ENCODE data around the gene RPTOR.
"Not testable (repeated sequence)": the region's sequence is repeated elsewhere in the genome, so short reads cannot be mapped to it uniquely, and the experiment has no call there.

The RPTOR gene

DNA sequence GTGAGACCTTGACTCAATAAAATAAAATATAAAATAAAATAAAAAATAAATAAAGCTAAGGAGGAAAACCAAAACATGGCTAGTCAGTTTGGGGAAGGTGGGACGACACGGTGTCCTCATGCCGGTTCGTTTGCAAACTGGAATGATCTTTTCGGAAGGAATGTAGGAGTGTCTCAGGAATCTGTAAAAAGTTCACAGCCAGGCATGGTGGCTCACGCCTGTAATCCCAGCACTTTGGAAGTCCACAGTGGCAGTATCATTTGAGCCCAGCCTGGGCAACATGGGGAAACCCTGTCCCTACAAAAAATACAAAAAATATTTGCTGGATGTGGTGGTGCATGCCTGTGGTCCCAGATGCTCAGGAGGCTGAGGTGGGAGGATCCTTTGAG lies 14.7 kb upstream of the RPTOR start:
- DNase-seq (ENCODE audit: low read depth), result no peak
- TF ChIP-seq, protein P1, sequence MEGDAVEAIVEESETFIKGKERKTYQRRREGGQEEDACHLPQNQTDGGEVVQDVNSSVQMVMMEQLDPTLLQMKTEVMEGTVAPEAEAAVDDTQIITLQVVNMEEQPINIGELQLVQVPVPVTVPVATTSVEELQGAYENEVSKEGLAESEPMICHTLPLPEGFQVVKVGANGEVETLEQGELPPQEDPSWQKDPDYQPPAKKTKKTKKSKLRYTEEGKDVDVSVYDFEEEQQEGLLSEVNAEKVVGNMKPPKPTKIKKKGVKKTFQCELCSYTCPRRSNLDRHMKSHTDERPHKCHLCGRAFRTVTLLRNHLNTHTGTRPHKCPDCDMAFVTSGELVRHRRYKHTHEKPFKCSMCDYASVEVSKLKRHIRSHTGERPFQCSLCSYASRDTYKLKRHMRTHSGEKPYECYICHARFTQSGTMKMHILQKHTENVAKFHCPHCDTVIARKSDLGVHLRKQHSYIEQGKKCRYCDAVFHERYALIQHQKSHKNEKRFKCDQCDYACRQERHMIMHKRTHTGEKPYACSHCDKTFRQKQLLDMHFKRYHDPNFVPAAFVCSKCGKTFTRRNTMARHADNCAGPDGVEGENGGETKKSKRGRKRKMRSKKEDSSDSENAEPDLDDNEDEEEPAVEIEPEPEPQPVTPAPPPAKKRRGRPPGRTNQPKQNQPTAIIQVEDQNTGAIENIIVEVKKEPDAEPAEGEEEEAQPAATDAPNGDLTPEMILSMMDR (IDR thresholded peaks at IDR 0.05; ENCODE audit: low read depth, low read length, missing control alignments), result no peak
- no peak overlapping the region for H3K4me3 ChIP-seq (ENCODE audit: low read depth, low read length)

DNA sequence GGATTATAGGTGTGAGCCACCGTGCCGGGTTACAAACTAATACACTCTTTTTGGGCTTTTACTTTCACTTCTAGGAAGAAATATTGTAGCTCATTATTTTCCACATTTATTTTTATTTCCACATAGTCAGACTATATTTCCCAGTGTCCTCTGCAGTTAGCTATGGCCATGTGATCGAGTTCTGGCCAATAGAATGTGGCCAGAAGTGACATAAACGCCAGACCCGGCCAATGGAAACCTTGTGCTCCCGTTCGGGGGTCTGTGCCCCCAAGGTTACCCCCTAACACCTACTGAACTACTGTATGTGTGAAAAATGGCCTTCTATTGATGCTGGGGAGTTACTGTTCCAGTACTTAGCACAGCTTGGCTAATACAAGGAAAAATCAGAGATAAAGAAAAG lies 13.2 kb upstream of the RPTOR start:
- no peak for DNase-seq (ENCODE audit: low read depth)
- H3K4me3 ChIP-seq (ENCODE audit: low read depth, low read length), result no peak overlapping the region
- TF ChIP-seq, protein P1 (IDR thresholded peaks at IDR 0.05; ENCODE audit: low read depth, low read length, missing control alignments), result no peak

GRCh38 chr17:80537386-80537785 lies 7.3 kb upstream of the RPTOR start:
- not testable (repeated sequence) for DNase-seq (ENCODE audit: low read depth); H3K4me3 ChIP-seq (ENCODE audit: low read depth, low read length)

DNA sequence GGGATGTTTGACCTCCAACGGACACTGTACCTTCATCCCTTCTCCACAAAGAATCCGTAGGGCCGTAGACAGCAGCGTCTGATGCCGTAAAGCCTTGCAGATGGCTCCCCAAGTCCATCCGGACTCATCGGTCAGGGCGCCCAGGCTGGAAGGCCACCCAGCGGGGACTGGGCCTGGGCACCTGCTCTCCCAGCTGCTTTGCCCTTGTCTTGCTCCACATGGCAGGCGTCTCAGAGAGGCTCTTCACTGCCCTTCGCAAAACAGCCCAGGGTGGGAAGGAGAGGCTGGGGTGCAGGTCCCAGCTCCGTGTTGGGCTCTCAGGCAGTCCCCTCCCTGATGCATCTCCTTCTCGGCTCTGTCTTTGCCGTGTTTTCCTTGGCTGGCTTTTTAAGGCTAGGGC lies 6.2 kb upstream of the RPTOR start:
- H3K4me3 ChIP-seq (ENCODE audit: low read depth, low read length), result no peak overlapping the region
- TF ChIP-seq, protein P1 (IDR thresholded peaks at IDR 0.05; ENCODE audit: low read depth, low read length, missing control alignments), result no peak
- no peak for DNase-seq (ENCODE audit: low read depth)

GRCh38 chr17:80539022-80539641 lies 5.5 kb upstream of the RPTOR start:
- no peak for DNase-seq (ENCODE audit: low read depth)
- TF ChIP-seq, protein P1 (IDR thresholded peaks at IDR 0.05; ENCODE audit: low read depth, low read length, missing control alignments), result no peak
- H3K4me3 ChIP-seq (ENCODE audit: low read depth, low read length), result no peak overlapping the region

GRCh38 chr17:80545499-80545826 lies 825 bp downstream of the RPTOR start:
- TF ChIP-seq, protein P1 (IDR thresholded peaks at IDR 0.05; ENCODE audit: low read depth, low read length, missing control alignments), result no peak
- peak overlapping the region; percentile 91 for H3K4me3 ChIP-seq (ENCODE audit: low read depth, low read length)
- no peak for DNase-seq (ENCODE audit: low read depth)

GRCh38 chr17:80546267-80546666 lies 1.6 kb downstream of the RPTOR start:
- DNase-seq (ENCODE audit: low read depth), result no peak
- no peak overlapping the region; the same call in 1 of the 2 replicates for H3K4me3 ChIP-seq (ENCODE audit: low read depth, low read length)
- TF ChIP-seq, protein P1 (IDR thresholded peaks at IDR 0.05; ENCODE audit: low read depth, low read length, missing control alignments), result no peak

Data from GM12864 (cell line).